PFSK-1 (cell line): Measurements from ENCODE around the gene PIGBOS1.

Source experiments
- FOXP2 ChIP-seq: optimal IDR thresholded peaks from 2 replicates; pipeline ENCODE3; 2011; ENCODE audit warnings: borderline replicate concordance, control low read depth, inconsistent platforms; ENCODE audit not compliant: insufficient read depth; ENCODE audit errors: extremely low read length, extremely low read depth
- POLR2AphosphoS5 ChIP-seq: IDR thresholded peaks from 2 replicates; pipeline ENCODE4 v1.6.1; 2012; ENCODE audit warnings: low read depth, mild to moderate bottlenecking, control low read depth, low read length, moderate library complexity

GRCh38 chr15:55318588-55319494, at the start of gene PIGBOS1, which contains the start of gene PIGB:
- TF ChIP-seq FOXP2 (peak; percentile 66), POLR2AphosphoS5 (peak; percentile 65)
